Type B pancreatic cell (in vitro differentiated cells): ENCODE data around the gene TRIM3. TPM values are rescaled to one million over a fixed set of nuclear protein-coding genes. Genes with fewer than 3 reads are reported as not detected.

Experiments
- DNase-seq: peaks from one replicate; pipeline ENCODE4 v3.0.0; 2021; ENCODE audit warnings: mixed read lengths; ENCODE audit not compliant: unreplicated experiment; ENCODE audit errors: extremely low spot score
- H3K27ac Mint-ChIP-seq: 2 replicates; pipeline ENCODE4 v1.8.0; 2021; ENCODE audit warnings: mild to moderate bottlenecking, mixed read lengths
- H3K27me3 Mint-ChIP-seq: 2 replicates; pipeline ENCODE4 v1.8.0; 2021; ENCODE audit warnings: mixed read lengths
- H3K36me3 Mint-ChIP-seq: 2 replicates; pipeline ENCODE4 v1.8.0; 2021; ENCODE audit warnings: mixed read lengths
- H3K4me1 Mint-ChIP-seq: one replicate; pipeline ENCODE4 v1.8.0; 2021; ENCODE audit warnings: mixed read lengths; ENCODE audit not compliant: unreplicated experiment
- H3K4me3 Mint-ChIP-seq: 2 replicates; pipeline ENCODE4 v1.8.0; 2021; ENCODE audit warnings: mild to moderate bottlenecking, mixed read lengths
- H3K9me3 Mint-ChIP-seq: 2 replicates; pipeline ENCODE4 v1.8.0; 2021; ENCODE audit warnings: mixed read lengths
- total RNA-seq: library from RNA; stranded (reverse); gene quantifications from 2 replicates; pipeline ENCODE4 v1.2.1, GENCODE V29; 2021; ENCODE audit warnings: low replicate concordance
- TF ChIP-seq, protein P1 (sequence below): fragments of 200-600 bp; sonication (generic); conservative IDR thresholded peaks from 2 replicates; pipeline ENCODE4 v1.5.0; 2021; ENCODE audit warnings: antibody characterized with exemption, mild to moderate bottlenecking

TRIM3 gene
- total RNA-seq, 1 donor from 2014 or later: 22.9 TPM

DNA sequence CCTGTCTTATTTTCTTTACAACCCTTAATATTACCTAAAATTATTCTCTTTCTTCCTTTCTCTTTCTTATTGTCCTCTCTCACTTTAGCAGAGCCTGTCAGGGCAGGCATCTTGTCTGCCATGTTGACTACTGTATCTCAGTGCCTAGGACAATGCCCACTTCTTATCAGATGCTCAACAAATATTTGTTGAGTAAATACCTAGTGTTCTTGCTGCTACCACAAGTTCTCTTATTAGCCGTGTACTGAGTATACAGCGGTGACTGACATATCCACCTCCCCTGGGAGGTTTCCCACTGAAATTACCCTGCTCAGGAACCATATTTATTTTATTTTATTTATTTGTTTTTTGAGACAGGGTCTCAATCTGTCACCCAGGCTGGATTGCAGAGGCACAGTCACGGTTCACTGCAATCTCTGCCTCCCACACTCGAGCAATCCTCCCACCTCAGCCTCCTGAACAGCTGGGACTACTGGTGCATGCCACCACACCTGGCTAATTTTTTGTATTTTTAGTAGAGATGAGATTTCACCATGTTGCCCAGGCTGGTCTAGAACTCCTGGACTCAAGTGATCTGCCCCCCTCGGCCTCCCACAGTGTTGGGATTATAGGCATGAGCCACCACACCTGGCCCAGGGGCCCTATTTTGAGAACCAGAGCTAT is 39.6 kb downstream of the TRIM3 start:
- no peaks in the 10 kb centered on the region for H3K36me3 Mint-ChIP-seq
- no peak for DNase-seq
- no peaks in the 10 kb centered on the region for H3K9me3 Mint-ChIP-seq
- H3K27ac Mint-ChIP-seq: no peak overlapping the region
- H3K27me3 Mint-ChIP-seq: no peaks in the 10 kb centered on the region
- TF ChIP-seq, protein P1, sequence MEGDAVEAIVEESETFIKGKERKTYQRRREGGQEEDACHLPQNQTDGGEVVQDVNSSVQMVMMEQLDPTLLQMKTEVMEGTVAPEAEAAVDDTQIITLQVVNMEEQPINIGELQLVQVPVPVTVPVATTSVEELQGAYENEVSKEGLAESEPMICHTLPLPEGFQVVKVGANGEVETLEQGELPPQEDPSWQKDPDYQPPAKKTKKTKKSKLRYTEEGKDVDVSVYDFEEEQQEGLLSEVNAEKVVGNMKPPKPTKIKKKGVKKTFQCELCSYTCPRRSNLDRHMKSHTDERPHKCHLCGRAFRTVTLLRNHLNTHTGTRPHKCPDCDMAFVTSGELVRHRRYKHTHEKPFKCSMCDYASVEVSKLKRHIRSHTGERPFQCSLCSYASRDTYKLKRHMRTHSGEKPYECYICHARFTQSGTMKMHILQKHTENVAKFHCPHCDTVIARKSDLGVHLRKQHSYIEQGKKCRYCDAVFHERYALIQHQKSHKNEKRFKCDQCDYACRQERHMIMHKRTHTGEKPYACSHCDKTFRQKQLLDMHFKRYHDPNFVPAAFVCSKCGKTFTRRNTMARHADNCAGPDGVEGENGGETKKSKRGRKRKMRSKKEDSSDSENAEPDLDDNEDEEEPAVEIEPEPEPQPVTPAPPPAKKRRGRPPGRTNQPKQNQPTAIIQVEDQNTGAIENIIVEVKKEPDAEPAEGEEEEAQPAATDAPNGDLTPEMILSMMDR: no peak
- H3K4me3 Mint-ChIP-seq: no peak overlapping the region
- no peaks in the 10 kb centered on the region for H3K4me1 Mint-ChIP-seq

GRCh38 chr11:6431861-6432260 is 41.9 kb downstream of the TRIM3 start:
- H3K27ac Mint-ChIP-seq: no peak overlapping the region
- TF ChIP-seq, protein P1: no peak
- no peaks in the 10 kb centered on the region for H3K9me3 Mint-ChIP-seq
- no peak overlapping the region for H3K4me3 Mint-ChIP-seq
- H3K36me3 Mint-ChIP-seq: no peaks in the 10 kb centered on the region
- no peak for DNase-seq
- peaks cover 10% of the 10 kb centered on the region for H3K27me3 Mint-ChIP-seq
- H3K4me1 Mint-ChIP-seq: no peaks in the 10 kb centered on the region

DNA sequence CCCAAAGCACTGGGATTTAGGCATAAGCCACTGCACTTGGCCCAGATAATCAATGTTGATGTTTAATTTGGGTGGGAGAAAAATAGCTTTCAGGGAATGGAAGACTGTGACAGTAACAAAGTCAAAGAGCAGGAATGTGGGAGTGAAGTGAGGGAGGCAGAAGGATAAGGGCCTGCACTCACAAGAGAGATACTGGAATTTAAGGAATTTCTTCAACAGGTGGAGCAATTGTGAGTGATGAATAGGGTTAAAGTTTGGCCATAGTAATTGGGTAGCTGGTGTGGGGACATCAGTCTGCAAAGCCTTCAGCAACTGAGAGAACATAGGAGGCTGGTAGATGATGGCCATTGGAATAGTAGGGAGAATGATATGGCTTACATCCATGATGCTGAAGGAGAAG is 46.2 kb downstream of the TRIM3 start:
- TF ChIP-seq, protein P1: no peak
- no peaks in the 10 kb centered on the region for H3K9me3 Mint-ChIP-seq
- H3K36me3 Mint-ChIP-seq: no peaks in the 10 kb centered on the region
- peaks cover 37% of the 10 kb centered on the region for H3K27me3 Mint-ChIP-seq
- no peak for DNase-seq
- H3K4me1 Mint-ChIP-seq: no peaks in the 10 kb centered on the region
- H3K27ac Mint-ChIP-seq: no peak overlapping the region
- H3K4me3 Mint-ChIP-seq: no peak overlapping the region

- peaks cover 37% of the 10 kb centered on the region for H3K27me3 Mint-ChIP-seq
- no peak overlapping the region for H3K27ac Mint-ChIP-seq
- TF ChIP-seq, protein P1: no peak
Observed at GRCh38 chr11:6420677-6421076, 53.1 kb downstream of the TRIM3 start.

GRCh38 chr11:6419009-6419631 is 54.6 kb downstream of the TRIM3 start, which contains the start of gene APBB1:
TSS of gene APBB1 (minus strand) at chr11:6419094. CDS start at chr11:6411347, 7,747 bp downstream.
- Mint-ChIP-seq H3K36me3 (peaks cover 4% of the 10 kb centered on the region), H3K9me3 (no peaks in the 10 kb centered on the region), H3K4me1 (peaks cover 4% of the 10 kb centered on the region), H3K27me3 (peaks cover 26% of the 10 kb centered on the region), H3K4me3 (peak within 1 kb of the TSS; percentile 86), H3K27ac (peak within 1 kb of the TSS; percentile 68)
- TF ChIP-seq, protein P1: peak; percentile 54
- peak; percentile 81 for DNase-seq

More at GRCh38 chr11:6420677-6421076, 53.1 kb downstream of the TRIM3 start:
- H3K4me3 Mint-ChIP-seq: no peak overlapping the region
- no peaks in the 10 kb centered on the region for H3K9me3 Mint-ChIP-seq
- DNase-seq: no peak
- peaks cover 4% of the 10 kb centered on the region for H3K36me3 Mint-ChIP-seq
- H3K4me1 Mint-ChIP-seq: peaks cover 4% of the 10 kb centered on the region
